Sigmoid colon (tissue), 7 donors: ENCODE results near the gene EYA3. TPM values are rescaled to one million over a fixed set of nuclear protein-coding genes. Genes with fewer than 3 reads are reported as not detected.

Source experiments
- DNase-seq: peaks from one replicate; pipeline ENCODE4 v3.0.0-alpha.2; 2019
- H3K27ac ChIP-seq, 4 donors: fragments of 200-600 bp; sonication (generic); one replicate each; pipeline ENCODE4 v1.5.1; 2016 to 2019; ENCODE audit warnings: mild to moderate bottlenecking in 1 of 4
- H3K27me3 ChIP-seq, 3 donors: fragments of 200-600 bp; sonication (generic); one replicate each; pipeline ENCODE4 v1.5.1; 2019; ENCODE audit warnings: mild to moderate bottlenecking in 1 of 3
- H3K36me3 ChIP-seq, 4 donors: fragments of 200-600 bp; sonication (generic); one replicate each; pipeline ENCODE4 v1.5.1; 2016 to 2019
- H3K4me1 ChIP-seq, 4 donors: fragments of 200-600 bp; sonication (generic); one replicate each; pipeline ENCODE4 v1.5.1; 2017 to 2019
- H3K4me3 ChIP-seq, 4 donors: fragments of 200-600 bp; sonication (generic); one replicate each; pipeline ENCODE4 v1.5.1; 2017 to 2019; ENCODE audit warnings: mild to moderate bottlenecking in 2 of 4, moderate library complexity in 1 of 4
- H3K9me3 ChIP-seq, 4 donors: fragments of 200-600 bp in 3 of 4; sonication (generic) in 3 of 4; one replicate each; pipeline versions ENCODE4 v1.5.1 to v1.6.1; 2013 to 2019
- EP300 ChIP-seq, 4 donors: sonication (generic); formaldehyde crosslinking; IDR thresholded peaks; one replicate each; pipeline ENCODE4 v1.6.1; 2017; ENCODE audit warnings: antibody characterized with exemption in 4 of 4
- POLR2A ChIP-seq, 2 donors: fragments of 450-650 bp; IDR thresholded peaks; one replicate each; pipeline ENCODE4 v1.6.1; 2016; ENCODE audit warnings: antibody characterized with exemption in 2 of 2, mild to moderate bottlenecking in 2 of 2, moderate library complexity in 2 of 2
- POLR2AphosphoS5 ChIP-seq, 4 donors: sonication (generic); formaldehyde crosslinking; IDR thresholded peaks; one replicate each; pipeline ENCODE4 v1.6.1; 2017; ENCODE audit warnings: antibody characterized with exemption in 4 of 4
- WGBS, 2 donors: extraction: QIAGEN DNeasy Blood & Tissue Kit; methylation state at CpG; one replicate each; pipeline ENCODE4 v1.1.7; 2013; 5-methylcytosine and 5-hydroxymethylcytosine counted together
- intact Hi-C: fragments of 100-400 bp; cut with DNase I; formaldehyde crosslinking; loops from one replicate; pipeline ENCODE4 v1.15.1; 2023
- polyA plus RNA-seq, 3 donors: library from polyadenylated mRNA; stranded (reverse); fragments of 200-250 nt; gene quantifications; one replicate each; pipeline ENCODE4 v1.2.3, GENCODE V29; 2013
- total RNA-seq, 4 donors: library from RNA; depleted of rRNA; stranded (reverse); fragments of >200 nt; gene quantifications; one replicate each; pipeline ENCODE4 v1.1.0, GENCODE V29; 2016
- TF ChIP-seq, protein P1 (sequence below), 4 experiments: fragments of 450-650 bp in 3 of 4; fragments of 200-600 bp in 1 of 4; IDR thresholded peaks; one replicate each; pipeline ENCODE4 v1.5.1; 2016 to 2019; ENCODE audit warnings: antibody characterized with exemption in 4 of 4, mild to moderate bottlenecking in 3 of 4, moderate library complexity in 2 of 4
- donor health status: healthy with polysubstance abuse.
- donor health status: Bipolar disorder and iron deficiency.
- donor health status: healthy.

EYA3 gene
- total and polyA plus RNA-seq, 7 donors, result 2.4 to 10.0 (median 7.9) TPM

DNA sequence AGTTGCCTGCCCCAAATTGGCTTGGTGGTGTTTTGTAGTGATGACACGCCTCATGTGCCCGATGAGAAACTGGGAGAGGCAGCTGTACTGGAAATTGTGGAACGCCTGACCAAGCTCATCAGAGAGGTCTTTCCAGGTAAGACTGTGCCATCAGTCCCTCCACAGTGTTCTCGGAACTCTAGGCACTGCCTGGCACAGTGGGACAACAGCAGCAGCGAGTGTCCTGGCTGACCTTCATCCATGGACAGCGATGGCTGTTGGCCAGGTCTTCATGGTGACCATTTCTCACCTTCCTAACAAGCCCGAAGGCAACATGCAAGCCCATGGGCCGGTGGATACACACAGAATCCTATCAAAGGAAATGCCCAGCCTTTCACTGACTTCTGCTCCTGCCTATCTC is 139.4 kb downstream of the EYA3 start:
- intact Hi-C loops, result no loop called here
- TF ChIP-seq POLR2A (IDR thresholded peaks at IDR 0.05) (no peak), EP300 (IDR thresholded peaks at IDR 0.05) (no peak), POLR2AphosphoS5 (IDR thresholded peaks at IDR 0.05) (no peak)
- TF ChIP-seq, protein P1, sequence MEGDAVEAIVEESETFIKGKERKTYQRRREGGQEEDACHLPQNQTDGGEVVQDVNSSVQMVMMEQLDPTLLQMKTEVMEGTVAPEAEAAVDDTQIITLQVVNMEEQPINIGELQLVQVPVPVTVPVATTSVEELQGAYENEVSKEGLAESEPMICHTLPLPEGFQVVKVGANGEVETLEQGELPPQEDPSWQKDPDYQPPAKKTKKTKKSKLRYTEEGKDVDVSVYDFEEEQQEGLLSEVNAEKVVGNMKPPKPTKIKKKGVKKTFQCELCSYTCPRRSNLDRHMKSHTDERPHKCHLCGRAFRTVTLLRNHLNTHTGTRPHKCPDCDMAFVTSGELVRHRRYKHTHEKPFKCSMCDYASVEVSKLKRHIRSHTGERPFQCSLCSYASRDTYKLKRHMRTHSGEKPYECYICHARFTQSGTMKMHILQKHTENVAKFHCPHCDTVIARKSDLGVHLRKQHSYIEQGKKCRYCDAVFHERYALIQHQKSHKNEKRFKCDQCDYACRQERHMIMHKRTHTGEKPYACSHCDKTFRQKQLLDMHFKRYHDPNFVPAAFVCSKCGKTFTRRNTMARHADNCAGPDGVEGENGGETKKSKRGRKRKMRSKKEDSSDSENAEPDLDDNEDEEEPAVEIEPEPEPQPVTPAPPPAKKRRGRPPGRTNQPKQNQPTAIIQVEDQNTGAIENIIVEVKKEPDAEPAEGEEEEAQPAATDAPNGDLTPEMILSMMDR (IDR thresholded peaks at IDR 0.05), result no peak
- Histone ChIP-seq H3K27ac (no peak overlapping the region), H3K36me3 (no peaks in the 10 kb centered on the region), H3K9me3 (no peaks in the 10 kb centered on the region), H3K4me3 (no peak overlapping the region), H3K4me1 (no peaks in the 10 kb centered on the region), H3K27me3 (no peaks in the 10 kb centered on the region)
- DNase-seq, result no peak
- 93 to 94% methylated on average over 8 of the region's 8 CpGs for WGBS, 2 donors

DNA sequence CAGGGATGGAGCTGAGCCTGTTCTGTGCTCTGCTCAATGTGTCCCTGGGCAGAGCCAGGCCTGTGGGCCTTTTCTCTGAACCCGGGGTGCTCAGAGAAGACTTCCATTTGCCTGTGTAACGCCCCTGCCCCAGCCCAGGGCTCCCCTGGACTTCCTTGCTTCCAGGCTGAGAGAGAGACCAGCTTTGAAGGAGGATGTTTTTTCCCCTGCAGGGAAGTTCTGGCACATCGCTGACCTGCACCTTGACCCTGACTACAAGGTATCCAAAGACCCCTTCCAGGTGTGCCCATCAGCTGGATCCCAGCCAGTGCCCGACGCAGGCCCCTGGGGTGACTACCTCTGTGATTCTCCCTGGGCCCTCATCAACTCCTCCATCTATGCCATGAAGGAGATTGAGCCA is 143.4 kb downstream of the EYA3 start:
- no peaks in the 10 kb centered on the region for H3K27me3 ChIP-seq
- H3K4me1 ChIP-seq, result no peaks in the 10 kb centered on the region
- H3K27ac ChIP-seq, result no peak overlapping the region
- H3K36me3 ChIP-seq, result no peaks in the 10 kb centered on the region
- intact Hi-C loops, result no loop called here
- no peaks in the 10 kb centered on the region for H3K9me3 ChIP-seq
- no peak for TF ChIP-seq POLR2A (IDR thresholded peaks at IDR 0.05)
- TF ChIP-seq, protein P1 (IDR thresholded peaks at IDR 0.05), result no peak
- TF ChIP-seq EP300 (IDR thresholded peaks at IDR 0.05), result no peak
- TF ChIP-seq POLR2AphosphoS5 (IDR thresholded peaks at IDR 0.05), result no peak
- DNase-seq, result no peak
- no peak overlapping the region for H3K4me3 ChIP-seq
- WGBS, 2 donors, result 92 to 93% methylated on average over 5 of the region's 5 CpGs

DNA sequence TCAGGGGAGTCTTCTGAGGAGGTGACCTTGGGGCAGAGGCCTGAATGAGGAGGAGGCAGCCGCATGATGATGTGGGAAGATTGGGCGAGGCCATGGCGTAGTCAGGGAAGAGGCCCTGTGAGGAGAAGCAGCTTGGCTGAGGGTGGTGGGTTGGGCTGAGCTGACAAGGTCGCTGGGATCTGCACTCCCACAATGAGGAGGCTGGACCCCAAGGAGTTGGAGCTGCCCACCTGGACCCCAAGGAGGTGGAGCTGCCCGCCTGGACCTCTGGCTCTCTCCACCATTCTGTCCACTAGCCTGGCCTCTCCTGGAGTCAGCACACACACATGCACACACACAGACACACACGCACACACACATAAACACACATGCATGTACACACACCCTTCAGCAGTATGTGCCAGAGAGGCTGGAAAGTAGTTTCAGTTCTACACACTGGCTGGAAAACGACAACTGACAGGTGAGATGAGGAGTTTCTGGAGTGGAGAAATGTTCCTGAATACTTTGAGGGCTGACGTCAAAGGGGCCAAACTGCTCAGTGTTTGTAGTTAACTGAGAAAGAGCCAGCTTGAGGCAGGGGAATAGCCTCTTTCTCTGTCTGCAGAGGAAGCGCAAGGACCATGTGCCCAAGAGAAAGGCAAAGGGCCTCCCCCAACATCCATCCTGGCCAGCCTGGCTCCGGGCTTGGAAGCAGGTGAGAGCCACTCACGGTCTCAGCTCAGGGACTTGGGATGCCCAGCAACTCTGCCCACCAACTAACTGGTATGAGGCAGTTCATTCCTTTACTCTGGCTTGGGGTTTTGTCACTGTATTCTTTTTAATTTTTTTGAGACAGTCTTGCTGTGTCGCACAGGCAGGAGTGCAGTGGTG is 146.5 kb downstream of the EYA3 start:
- Histone ChIP-seq H3K4me3 (no peak overlapping the region), H3K4me1 (no peaks in the 10 kb centered on the region), H3K9me3 (no peaks in the 10 kb centered on the region), H3K36me3 (no peaks in the 10 kb centered on the region), H3K27me3 (no peaks in the 10 kb centered on the region), H3K27ac (no peak overlapping the region)
- intact Hi-C loops, result no loop called here
- DNase-seq, result no peak
- TF ChIP-seq EP300 (IDR thresholded peaks at IDR 0.05) (no peak), POLR2A (IDR thresholded peaks at IDR 0.05) (no peak)
- TF ChIP-seq, protein P1 (IDR thresholded peaks at IDR 0.05), result no peak
- 88% methylated on average over 12 of the region's 12 CpGs for WGBS, 2 donors

DNA sequence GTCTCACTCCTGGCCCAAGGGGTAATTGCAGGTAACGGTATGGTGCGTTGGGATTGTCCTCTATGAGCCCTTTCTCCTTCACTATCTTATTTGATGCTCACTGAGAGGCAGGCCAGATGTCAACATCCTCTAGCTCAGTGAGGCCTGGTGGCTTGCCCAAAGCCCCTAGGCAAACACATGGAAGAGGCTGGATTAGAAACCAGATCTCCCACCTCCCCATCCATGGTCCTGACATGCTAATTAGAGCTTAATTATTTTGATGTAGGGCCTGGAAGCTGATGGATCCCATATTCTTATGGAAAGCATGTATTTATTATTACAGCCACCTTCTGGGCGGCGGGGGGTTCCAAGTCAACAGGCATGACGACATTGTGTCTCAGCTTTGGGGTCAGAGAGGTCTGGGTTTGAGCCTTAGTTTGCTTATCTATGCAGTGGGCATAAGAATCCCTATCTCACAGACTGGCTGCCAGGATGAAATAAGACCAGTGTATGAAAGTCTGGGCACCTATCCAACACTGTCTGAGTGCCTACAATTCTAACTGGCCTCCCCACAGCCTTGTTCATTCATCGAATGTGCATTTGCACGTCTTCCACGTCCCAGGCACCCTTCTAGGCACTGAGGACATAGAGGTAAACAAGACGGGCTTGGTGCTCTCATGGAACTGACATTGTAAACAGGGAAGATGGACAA is 147.4 kb downstream of the EYA3 start:
- H3K4me3 ChIP-seq, result no peak overlapping the region
- no peaks in the 10 kb centered on the region for H3K36me3 ChIP-seq
- no peaks in the 10 kb centered on the region for H3K4me1 ChIP-seq
- intact Hi-C loops, result no loop called here
- peaks cover 0 to 5% (median 4%) of the 10 kb centered on the region in 3 donors for H3K27me3 ChIP-seq
- no peak for TF ChIP-seq POLR2AphosphoS5 (IDR thresholded peaks at IDR 0.05)
- TF ChIP-seq, protein P1 (IDR thresholded peaks at IDR 0.05), result no peak
- no peak for TF ChIP-seq POLR2A (IDR thresholded peaks at IDR 0.05)
- no peak for TF ChIP-seq EP300 (IDR thresholded peaks at IDR 0.05)
- H3K9me3 ChIP-seq, result no peaks in the 10 kb centered on the region
- DNase-seq, result no peak
- WGBS, 2 donors, result 91 to 94% methylated on average over 9 of the region's 9 CpGs
- H3K27ac ChIP-seq, result no peak overlapping the region
